HG02981 (cell line): ENCODE measurements around the gene TMEM253.

ENCODE experiments used
- ATAC-seq: cut with Tn5 transposase; IDR thresholded peaks from one replicate; pipeline ENCODE4 v1.9.1; 2021; ENCODE audit warnings: mild to moderate bottlenecking, moderate library complexity; ENCODE audit not compliant: unreplicated experiment

The TMEM253 gene

DNA sequence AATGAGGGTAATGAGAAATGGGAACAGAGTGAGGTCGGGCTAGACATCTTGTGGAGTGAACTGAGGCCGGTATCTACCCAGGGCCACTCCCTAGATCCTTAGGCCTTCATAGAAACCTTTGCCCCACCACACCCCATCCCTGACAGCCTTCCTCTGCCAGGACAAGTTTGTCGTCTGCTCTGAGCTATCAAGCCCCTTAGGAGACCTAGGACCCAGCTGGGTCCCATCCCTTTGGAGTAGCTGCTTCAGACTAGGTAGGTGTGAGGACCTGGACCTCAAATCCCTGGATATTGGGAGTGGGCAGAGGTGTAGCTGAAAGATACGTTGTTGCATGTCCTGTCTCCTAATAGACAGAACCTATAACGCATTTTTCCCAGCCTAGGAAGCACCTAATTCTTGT, at the start of gene TMEM253:
TSS of gene TMEM253 (plus strand) at position 136 of the 400 bp plus-strand sequence. CDS start 278 bp downstream, outside the sequence.
- no peak for ATAC-seq

DNA sequence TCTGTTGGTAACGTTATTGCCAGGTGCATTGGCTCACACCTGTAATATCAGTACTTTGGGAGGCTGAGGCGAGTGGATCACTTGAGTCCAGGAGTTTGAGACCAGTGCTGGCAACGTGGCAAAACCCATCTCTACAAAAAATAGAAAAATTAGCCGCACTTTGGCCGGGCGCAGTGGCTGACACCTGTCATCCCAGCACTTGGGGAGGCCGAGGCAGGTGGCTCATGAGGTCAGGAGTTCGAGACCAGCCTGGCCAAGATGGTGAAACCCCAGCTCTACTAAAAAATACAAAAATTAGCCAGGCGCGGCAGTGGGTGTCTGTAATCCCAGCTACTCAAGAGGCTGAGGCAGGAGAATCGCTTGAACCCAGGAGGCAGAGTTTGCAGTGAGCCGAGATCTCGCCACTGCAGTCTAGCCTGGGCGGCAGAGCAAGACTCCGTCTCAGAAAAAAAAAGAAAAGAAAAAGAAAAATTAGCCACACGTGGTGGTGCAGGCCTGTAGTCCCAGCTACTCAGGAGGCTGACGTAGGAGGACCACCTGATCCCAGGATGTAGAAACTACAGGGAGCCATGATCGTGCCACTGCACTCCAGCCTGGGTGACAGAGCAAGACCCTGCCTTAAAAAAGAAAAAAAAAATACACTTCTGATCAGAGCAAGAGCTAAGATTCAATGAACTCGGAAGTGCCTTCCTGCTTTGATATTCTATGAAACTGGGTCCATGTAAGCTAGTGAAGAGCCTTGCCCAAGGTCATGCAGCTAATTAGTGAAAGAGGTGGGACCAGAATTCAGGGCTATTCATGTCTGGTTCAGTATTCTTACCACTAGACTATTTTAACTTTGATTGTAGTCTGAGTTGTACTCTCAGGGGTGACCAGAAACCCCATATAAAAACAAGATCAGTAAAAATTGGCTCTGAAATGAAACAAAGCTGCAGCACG, 47.4 kb upstream of the TMEM253 start:
- ATAC-seq, result no peak

DNA sequence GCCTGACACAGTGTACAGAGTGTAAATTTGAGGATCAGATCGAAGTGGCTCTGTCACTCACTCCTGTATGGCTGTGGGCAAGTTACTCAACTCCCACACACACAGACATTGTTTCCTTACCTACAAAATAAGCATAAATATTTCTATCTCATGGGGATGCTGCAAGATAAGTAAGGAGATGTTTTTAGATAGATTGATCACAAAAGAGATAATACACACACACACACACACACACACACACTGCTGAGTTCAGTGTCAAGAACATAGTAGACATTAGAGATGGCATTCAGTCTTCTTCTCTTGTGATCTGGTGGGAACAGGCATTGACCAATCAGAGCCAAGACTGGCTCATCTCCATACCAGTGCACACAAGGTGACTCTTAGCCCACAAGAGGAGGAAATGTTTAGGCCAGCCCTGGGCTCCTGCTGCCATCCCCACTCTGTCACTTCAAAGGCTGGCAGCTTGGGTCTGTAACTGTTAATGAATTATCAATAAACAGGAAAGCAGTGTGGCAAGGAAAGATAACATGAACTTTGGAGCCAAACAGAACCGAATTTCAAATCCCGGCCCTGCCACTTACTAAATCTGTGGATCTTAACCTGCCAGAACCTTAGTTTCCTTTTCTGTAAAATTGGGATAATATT, 46.6 kb upstream of the TMEM253 start:
- ATAC-seq, result no peak

DNA sequence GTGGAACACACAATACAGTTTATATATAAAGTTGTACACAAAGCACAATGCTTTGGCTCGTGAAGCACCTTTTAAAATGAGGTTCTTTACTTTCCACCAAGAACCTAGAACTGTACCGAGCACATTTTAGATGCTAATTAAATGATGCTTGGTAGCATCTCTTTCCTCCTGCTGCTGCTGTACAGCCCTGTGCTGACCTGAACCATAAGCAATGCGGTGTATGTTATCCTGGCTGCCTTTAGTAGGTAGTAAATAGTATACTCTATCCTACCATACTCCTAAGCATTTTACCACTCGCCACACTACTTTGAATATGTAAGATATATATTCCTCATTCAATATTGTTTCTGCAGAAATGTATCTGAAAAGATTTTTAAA, 46.1 kb upstream of the TMEM253 start:
- no peak for ATAC-seq

DNA sequence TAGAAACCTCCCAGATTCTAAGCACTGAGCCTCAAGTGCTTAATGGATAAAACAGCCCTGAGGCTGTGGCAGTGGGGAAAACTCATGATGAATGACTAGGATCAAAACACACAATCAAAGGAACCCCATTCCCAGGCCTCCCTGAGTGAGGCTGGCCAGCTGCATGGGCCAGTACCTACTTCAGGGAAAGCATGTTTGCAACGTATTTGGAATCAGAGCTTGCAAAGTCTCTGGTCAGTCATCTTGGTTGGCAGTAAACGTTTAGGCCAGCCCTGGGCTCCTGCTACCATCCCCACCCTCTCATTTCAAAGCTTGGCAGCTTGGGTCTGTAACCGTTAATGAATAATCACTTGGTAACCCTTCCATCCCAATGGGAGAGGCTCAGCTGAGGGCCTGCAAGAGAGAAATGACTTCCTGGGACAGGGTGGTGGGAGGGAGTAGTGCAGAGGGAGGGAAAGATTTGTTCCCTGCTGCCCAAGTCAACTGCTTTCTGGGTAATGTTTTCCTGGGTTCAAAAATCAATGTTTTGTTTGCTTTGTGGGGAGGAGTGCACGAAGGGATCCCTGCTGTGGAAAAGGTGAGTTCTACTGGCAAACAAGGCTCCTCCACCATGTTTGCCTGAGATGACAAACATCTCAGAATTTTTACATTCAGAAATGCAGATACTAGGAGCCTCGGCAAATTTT, 45.3 kb upstream of the TMEM253 start:
- no peak for ATAC-seq

DNA sequence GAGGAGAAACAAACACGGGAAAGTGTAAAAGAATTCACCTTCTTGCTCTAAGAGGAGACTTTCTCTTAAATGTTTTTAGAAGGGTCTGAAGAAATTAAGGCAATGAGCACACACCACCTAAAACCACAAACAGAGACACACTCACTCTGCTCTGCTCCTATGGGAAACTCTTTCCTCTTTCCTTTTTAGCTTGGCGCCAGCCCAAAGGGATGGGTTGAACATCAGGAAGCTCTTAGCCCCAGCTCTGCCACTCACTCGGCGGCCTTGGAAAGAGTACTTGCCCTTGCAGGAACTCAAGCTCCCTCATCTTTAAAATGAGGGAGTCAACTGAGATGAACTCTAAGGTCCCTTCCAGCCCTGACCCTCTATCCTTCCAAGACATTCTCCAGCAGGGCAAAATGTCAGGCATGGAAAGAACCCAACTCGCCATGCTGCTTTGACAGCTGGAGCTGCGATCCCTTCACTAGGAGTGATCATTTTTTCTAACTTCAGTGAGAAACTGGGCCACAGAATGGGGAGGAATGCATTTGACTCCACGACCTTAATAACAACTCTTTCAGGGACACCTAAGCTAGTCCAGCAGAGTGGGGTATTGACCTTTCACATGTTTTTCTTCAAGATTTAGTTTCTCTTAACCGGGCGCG, 44.2 kb upstream of the TMEM253 start:
- ATAC-seq, result no peak

DNA sequence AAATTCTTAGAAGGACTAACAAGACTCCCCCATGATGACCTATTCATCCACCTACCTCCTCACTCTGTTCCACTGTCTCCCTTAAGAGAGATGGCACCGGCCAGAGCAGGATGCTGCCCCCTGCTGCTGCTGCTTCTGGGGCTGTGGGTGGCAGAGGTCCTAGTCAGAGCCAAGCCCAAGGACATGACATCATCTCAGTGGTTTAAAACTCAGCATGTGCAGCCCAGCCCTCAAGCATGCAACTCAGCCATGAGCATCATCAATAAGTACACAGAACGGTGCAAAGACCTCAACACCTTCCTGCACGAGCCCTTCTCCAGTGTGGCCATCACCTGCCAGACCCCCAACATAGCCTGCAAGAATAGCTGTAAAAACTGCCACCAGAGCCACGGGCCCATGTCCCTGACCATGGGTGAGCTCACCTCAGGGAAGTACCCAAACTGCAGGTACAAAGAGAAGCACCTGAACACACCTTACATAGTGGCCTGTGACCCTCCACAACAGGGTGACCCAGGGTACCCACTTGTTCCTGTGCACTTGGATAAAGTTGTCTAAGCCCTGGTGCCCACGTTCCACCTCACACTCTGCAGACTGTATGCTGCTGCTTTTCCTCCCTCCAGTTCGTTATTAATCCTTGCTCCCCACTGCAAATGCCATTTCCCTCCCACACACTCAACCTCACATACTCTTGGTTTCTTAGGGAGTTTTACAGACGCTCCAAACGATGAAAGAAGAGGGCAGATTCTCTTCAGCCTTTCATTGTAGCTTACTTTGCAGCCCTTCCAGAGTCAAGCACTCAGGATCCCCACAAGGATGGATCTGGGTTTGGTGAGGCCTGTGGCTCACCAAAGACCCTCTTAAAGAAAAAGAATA, 42.8 kb upstream of the TMEM253 start, which contains the start of gene RNASE8:
TSS of gene RNASE8 (plus strand) at position 20 of the 873 bp plus-strand sequence. CDS start at position 91, 71 bp downstream.
- no peak for ATAC-seq

DNA sequence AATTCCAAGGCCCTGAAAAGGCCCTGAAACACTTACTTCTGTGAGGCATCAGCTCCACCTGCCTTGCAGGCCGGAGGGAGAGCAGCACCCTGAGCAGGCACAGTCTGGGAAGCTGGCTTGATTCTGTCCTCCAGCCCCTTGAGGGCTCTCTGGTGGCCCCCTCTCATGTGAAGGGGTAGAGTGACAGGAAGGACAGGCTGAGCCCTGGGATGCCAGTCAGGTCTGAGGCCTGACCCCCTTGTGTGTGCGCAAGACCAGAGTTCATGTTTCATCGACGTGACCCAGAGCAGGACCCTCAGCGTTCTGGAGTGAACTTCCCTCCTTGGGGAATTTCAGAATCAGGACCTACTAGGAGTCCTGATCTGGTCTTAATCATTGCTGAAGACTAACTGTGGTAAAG, 42.0 kb upstream of the TMEM253 start:
- ATAC-seq, result no peak

DNA sequence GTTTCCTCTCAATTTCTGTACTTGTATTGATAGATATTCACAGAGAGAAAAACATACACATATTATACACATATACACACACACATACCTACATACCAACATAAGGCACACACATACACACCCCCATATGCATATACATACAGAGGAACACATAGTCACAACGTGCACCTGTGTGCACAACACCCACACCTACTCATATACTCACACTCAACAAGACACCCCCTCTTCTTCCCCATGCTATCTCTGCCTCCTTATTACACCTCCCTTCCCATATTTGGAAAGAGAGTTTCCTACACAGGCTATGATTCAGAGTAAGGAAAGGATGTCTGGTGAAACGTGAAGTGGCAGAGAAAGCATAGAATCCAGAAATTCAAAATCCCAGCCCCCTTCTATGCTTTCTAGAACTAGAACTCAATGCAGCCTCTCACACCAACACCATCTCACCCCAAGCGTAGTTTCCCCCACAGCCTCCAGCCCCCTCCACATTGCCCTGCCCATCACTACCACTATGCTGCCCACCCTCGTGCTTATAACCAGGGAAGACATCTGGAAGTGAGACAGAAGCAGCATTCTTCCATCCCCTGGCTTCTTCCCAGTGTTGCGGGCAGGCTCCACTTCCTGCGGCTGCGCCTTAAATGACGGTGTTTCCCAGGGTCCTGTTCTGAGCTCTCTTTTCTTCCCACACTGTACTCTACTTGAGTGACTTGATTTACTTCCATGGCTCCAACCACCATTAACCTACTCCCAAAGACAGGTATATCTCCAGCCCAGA, 40.8 kb upstream of the TMEM253 start:
- ATAC-seq, result no peak

DNA sequence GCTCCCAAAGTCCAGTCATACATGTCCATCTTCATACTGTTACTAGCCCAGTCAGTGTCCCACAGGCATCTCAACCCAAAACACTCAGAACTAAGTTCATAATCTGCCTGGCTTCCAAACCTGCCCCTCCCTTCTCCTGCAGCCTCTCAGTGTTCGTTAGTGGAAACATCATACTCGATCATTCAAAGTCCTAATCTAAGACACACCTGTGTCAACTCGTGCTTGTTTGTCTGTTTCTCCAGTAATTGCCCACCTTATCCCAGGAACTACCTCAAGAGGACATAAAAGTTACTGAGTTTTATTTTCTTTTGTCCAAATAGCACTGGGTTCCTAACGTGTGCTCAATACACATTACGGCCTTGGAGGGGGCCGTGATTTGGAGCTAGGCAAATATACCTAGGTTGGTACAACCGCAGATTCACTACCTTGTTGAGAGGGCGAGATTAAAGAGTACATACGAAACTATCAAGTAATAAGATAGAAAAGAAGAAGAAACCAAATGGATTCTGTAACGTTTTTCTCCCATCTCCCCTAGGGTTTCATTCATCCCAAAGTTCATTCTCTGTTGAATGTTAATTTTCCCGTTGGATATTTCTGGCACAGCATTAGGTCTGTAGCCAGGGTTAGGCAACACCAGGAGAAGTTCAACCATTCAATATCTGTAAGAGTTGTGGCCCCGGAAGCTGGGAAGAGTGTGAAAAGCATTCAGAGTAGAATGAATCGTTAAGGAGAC, 40.1 kb upstream of the TMEM253 start:
- no peak for ATAC-seq

DNA sequence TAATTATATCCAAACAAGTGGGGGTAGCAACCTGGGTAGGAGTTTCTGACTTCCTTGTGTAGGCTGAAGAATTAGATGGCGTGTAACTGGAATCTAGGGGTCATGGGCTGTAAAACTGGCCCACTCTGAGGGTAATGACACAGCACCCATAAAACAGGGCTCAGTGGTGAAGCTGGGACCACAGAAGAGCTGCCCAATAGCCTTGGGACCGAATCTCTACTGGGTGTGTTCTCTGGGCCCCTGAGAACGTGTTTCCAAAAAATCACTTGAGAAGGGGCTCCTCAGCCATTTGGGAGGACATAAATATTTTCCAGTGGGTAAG, 39.6 kb upstream of the TMEM253 start:
- ATAC-seq, result no peak

DNA sequence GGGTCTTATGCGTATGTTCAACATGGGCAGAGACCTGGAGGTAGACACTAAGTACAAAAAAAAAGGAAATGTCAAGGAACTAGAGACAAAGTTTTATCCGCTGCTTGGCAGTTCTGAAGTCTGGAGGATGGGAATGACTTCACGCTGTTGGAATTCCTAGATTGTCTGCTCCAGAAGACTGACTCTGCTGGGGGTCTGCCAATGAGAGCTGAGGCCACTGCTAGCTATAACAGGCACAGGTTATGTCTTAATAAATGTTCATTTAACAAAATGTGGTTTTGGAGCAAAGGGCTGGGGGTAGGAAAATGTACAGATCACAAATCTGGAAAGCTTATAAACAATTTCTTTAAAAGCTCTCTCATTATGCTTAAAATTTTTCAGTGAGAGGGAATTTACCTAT, 37.4 kb upstream of the TMEM253 start:
- no peak for ATAC-seq

DNA sequence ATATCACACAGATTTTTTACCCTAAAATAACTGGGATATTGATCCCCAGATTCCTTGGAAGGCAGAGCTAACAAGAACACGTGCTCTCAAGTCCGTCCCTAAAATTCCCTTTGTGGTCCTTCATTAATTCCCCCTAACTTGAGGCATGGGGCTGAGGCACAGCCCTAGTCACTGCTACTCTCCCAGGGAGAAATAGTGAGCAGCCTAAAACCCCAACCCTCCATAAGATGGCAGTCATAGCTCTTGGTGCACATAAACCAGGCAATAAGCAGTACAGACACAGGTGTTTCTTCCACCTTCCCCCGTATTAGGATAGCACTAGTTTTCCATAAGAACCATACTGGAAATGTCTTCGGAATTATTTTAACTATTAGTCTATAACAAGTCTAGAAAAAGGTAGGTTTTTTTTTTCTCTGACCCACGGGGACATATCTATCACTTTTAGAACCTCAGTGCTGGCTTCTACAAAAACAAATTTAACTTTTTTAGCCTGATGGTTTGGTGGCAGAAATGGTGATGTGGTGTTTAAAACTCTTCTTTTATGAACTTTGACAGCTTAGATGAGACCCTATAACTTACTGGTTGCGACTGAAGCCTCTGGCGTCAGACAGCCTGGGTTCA, 33.9 kb upstream of the TMEM253 start:
- ATAC-seq, result no peak

DNA sequence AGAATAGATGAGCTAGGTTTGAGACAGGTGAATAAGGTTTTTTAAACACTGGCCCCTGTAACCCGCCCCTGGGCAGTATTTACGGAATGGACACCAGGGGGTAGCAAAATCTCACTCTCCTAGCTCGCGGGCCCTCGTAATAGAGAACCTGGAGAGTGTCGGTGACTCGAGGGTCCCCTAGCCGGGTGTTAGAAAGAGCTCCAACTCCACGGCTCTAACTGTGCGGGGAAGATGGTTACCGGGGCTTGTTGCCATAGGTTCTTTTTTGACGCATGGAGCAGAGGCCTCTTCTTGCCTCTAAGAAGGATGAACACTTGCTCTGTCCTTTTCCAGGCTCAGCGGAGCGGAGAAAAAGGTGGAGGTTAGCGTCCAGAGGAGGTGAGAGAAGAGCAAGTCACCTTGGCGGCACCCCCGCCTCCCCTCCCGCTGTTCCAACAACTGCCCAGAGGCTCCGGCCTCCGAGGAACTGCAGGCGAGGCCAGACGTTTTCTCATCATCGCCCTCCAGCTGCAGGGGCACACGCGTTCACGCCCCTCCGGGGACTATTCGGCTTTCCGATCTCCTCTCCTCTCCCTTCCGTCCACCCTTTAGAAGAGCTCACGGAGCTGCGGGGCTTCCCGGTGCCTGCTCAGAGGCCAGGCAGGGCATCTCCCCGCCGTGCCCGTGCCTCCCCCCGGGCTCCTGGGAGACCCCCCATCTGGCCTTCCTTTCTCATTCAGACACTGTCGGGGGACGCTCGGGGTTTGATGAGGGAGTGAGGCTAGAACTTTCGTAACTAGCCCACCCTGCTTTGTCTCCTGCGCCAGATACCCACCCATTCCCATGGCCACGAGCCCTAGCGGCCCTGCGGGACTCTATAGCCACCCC, 32.1 kb upstream of the TMEM253 start:
- no peak for ATAC-seq

DNA sequence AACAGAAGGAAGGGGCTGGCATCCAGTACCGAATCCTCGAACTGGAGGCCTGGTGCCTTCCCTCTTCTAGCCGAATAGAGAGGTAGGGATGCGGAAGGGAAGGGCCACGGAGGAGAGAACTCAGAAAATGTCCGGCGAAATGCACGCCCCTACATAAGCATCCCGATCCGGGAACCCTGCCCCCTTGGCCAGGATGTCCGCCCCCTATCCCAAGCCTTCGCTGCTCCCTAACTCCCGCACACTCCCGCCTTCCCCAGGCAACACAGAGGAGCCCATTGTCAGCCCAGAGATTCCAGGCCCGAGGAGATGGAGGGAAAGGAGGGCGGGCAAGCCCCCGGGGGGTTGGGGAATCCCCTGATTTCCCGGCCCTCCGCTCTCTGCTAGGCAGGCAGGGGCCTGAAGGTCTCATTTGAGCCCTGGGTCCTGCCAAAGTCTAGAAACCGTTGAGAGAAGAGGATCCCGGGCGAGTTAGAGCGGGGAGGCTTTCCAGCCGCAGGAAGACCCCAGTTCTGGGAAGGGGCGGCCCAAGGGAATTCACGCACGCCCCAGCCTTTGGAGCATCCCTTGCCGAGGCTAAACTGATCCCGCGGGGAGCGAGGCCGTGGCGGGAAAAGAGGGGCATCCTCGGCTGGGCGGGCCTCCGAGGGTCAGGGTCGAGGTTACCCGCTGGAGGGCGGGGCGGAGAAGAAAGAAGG, 31.3 kb upstream of the TMEM253 start:
- no peak for ATAC-seq

DNA sequence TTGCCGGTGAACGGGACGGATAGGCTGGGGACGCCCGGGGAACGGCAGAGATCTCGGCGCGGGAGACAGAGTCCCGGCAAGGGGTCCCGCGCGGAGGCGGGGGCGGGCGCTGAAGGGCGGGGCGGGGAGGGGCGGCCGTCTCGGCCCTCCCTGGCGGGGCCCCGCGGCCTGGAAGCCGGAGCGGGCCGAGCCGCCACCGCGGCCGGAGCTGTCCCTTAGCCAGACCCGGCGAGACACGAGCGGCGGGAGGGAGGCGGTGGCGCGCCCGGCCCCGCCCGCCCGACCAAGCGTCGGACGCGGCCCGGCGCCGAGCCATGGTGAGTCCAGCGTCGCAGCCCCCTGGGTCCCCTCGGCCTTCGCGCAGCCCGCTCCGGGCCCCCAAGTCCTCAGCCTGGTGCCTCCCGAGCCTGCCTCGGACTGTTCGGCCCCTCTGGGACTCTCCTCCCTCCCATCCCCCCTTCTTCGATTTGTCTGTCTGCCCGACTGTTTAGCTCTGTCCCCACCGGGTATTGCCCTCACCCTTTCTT, 30.7 kb upstream of the TMEM253 start, which contains the start of gene ARHGEF40:
TSS of gene ARHGEF40 (plus strand) at position 222 of the 527 bp plus-strand sequence. CDS start at position 315, 93 bp downstream.
- no peak for ATAC-seq
